Thoracic aorta (tissue), 2 donors: ENCODE measurements around the gene OR2T29. TPM values are rescaled to one million over a fixed set of nuclear protein-coding genes. Genes with fewer than 3 reads are reported as not detected.
"Not testable (repeated sequence)": the region's sequence is repeated elsewhere in the genome, so short reads cannot be mapped to it uniquely, and the experiment has no call there.

Experiments used
- ATAC-seq: fragments of 150-250 bp; one replicate; pipeline ENCODE4 v1.8.0; 2017; ENCODE audit warnings: low read depth; ENCODE audit not compliant: insufficient number of reproducible peaks, low FRiP score
- DNase-seq: peaks from one replicate; pipeline ENCODE4 v3.0.0-alpha.2; 2020; ENCODE audit warnings: low spot score
- H3K27ac ChIP-seq, 2 donors: fragments of 200-600 bp; sonication (generic); 1 replicate in 1 of 2; 2 replicates in 1 of 2; pipeline ENCODE4 v1.5.1; 2016; ENCODE audit warnings: mild to moderate bottlenecking in 2 of 2, moderate library complexity in 2 of 2
- H3K27me3 ChIP-seq: fragments of 200-600 bp; sonication (generic); replicated peaks from 2 replicates; pipeline ENCODE4 v1.6.0; 2016; ENCODE audit warnings: mild to moderate bottlenecking; ENCODE audit not compliant: insufficient read depth
- H3K36me3 ChIP-seq: fragments of 200-600 bp; sonication (generic); one replicate; pipeline ENCODE4 v1.5.1; 2016
- H3K4me1 ChIP-seq, 2 donors: fragments of 200-600 bp; sonication (generic); 1 replicate in 1 of 2; 2 replicates in 1 of 2; pipeline versions ENCODE4 v1.5.1 to v1.6.0; 2016; ENCODE audit warnings: low read depth in 2 of 2, mild to moderate bottlenecking in 1 of 2; ENCODE audit not compliant: control insufficient read depth in 1 of 2
- H3K4me3 ChIP-seq: fragments of 200-600 bp; sonication (generic); 2 replicates; pipeline ENCODE4 v1.5.1; 2016; ENCODE audit warnings: mild to moderate bottlenecking
- H3K9me3 ChIP-seq: fragments of 200-600 bp; sonication (generic); 2 replicates; pipeline ENCODE4 v1.5.1; 2016
- total RNA-seq, 2 donors: library from RNA; depleted of rRNA; stranded (reverse); fragments of >200 nt; gene quantifications; one replicate each; pipeline versions ENCODE4 v1.1.0 to v1.2.3, GENCODE V29; 2016
- TF ChIP-seq, protein P1 (sequence below): fragments of 200-600 bp; sonication (generic); IDR thresholded peaks from one replicate; pipeline ENCODE4 v1.5.1; 2019; ENCODE audit warnings: antibody characterized with exemption

The OR2T29 gene
- total RNA-seq, 2 donors from 2014 or later: not detected

DNA sequence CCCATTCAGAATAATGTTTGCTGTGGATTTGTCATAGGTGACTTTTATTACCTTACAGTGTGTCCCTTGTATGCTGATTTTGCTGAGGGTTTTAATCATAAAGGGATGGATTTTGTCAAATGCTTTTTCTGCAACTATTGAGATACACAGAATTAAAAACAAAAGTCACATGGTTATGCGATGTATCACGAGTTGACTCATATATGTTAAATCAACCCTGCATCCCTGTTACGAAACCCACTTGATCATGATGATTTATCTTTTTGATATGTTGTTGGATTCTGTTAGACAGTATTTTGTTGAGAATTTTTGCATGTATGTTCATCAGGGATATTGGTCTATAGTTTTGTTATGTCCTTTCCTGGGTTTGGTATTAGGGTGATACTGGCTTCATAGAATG lies 22.7 kb upstream of the OR2T29 start:
- no peaks in the 10 kb centered on the region for H3K4me1 ChIP-seq

DNA sequence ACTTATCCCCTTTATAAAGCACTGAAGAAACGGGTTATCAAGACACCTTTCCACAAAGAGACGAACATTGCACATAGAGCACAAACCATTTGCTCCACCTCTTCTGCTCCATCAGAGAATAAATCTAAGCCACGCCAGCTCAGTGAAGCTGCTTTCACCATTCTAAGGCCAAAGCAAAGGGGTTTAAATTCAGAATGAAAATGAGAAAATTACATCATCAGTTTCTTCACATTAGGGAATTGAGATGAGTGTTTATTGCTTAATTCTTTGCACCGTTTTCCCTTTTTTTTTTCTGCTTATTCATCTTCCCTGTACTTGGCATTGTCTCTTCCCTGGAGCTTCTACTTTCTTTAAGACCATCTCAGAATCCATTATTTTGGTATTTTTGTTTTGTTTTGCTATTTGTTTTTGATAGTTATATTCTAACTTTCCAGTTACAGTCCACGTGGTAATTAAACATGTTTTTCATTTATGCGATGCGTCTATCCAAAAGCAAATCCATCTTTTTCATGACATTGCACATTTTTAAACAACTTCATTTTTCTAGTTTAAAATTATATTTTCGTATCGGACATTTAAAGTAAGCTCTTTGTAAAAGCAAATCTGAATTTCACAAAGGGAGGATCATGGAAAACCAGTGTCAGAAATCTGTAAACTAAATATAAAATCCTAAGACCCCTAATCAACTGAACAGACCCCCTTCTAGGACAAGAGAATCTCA lies 13.8 kb upstream of the OR2T29 start:
- DNase-seq (no peak), ATAC-seq (no peak)
- TF ChIP-seq, protein P1, sequence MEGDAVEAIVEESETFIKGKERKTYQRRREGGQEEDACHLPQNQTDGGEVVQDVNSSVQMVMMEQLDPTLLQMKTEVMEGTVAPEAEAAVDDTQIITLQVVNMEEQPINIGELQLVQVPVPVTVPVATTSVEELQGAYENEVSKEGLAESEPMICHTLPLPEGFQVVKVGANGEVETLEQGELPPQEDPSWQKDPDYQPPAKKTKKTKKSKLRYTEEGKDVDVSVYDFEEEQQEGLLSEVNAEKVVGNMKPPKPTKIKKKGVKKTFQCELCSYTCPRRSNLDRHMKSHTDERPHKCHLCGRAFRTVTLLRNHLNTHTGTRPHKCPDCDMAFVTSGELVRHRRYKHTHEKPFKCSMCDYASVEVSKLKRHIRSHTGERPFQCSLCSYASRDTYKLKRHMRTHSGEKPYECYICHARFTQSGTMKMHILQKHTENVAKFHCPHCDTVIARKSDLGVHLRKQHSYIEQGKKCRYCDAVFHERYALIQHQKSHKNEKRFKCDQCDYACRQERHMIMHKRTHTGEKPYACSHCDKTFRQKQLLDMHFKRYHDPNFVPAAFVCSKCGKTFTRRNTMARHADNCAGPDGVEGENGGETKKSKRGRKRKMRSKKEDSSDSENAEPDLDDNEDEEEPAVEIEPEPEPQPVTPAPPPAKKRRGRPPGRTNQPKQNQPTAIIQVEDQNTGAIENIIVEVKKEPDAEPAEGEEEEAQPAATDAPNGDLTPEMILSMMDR: no peak
- no peaks in the 10 kb centered on the region for H3K4me1 ChIP-seq
- no peak overlapping the region for H3K4me3 ChIP-seq
- H3K9me3 ChIP-seq: no peaks in the 10 kb centered on the region
- no peak overlapping the region for H3K27ac ChIP-seq
- H3K36me3 ChIP-seq: no peaks in the 10 kb centered on the region
- no peaks in the 10 kb centered on the region for H3K27me3 ChIP-seq

More for the DNA sequence above, 22.7 kb upstream of the OR2T29 start:
- ATAC-seq: no peak
- TF ChIP-seq, protein P1: no peak
- no peak overlapping the region for H3K27ac ChIP-seq
- H3K36me3 ChIP-seq: no peaks in the 10 kb centered on the region
- no peaks in the 10 kb centered on the region for H3K27me3 ChIP-seq
- no peak for DNase-seq
- no peak overlapping the region for H3K4me3 ChIP-seq
- H3K9me3 ChIP-seq: no peaks in the 10 kb centered on the region

DNA sequence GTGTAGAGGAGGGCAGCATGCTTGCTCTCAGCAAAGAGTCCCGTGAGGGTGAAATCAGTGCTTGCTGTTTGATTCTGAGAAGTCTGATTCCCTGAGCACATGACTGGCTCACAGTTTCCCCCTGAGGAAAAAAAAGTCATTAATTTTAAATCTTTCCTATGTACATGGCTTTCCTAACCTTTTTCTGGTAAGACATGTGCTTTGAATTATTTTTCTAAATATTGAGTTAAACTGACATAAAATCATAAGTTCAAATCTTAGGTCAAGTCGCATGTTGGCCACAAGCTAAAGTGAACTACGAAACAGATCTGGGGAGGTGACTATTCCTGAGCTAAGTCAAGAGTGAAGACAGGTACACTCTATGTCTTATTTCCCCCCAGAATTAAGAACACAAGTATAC lies 12.1 kb upstream of the OR2T29 start, which contains the start of gene OR2T34:
Gene OR2T34, minus strand, starts transcription at position 101 of the 400 bp plus-strand sequence. Its CDS starts 0 bp downstream, at position 101.
- ATAC-seq, DNase-seq, H3K36me3 ChIP-seq, H3K9me3 ChIP-seq, H3K27ac ChIP-seq, H3K4me1 ChIP-seq, H3K4me3 ChIP-seq, H3K27me3 ChIP-seq: not testable (repeated sequence)

DNA sequence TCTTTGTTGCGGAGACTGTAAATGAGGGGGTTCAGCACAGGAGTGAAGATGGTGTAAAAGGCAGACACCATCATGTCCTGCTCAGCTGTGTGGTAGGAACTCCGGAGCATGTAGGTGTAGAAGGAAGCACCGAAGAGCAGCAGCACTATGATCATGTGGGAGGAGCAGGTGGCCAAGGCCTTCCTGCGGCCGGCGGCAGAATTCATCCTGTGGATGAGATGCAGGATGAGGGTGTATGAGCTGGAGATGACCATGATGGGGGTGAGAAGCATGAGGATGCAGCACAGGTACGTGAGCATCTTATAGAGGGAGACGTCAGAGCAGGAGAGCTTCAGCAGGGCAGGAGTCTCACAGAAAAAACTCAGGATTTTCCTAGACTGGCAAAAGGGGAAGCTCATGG lies 11.3 kb upstream of the OR2T29 start:
- DNase-seq, H3K4me3 ChIP-seq, H3K9me3 ChIP-seq, ATAC-seq, H3K27ac ChIP-seq, H3K36me3 ChIP-seq, H3K4me1 ChIP-seq, H3K27me3 ChIP-seq: not testable (repeated sequence)

DNA sequence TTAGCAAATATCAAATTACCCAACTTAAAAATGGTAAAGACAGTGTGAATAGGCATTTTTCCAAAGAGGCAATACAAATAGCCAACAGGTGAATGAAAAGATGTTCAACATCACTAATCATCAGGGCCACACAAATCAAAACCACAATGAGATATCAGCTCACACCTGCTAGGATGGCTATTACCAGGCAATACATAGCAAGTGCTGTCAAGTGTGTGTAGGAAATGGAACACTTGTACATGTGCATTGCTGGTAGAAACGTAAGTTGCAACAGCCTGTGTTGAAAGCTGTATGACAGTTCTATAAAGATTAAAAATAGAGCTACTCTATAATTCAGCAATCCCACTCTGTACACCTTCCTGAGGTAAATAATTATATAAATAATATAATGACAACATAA lies 9.5 kb upstream of the OR2T29 start:
- not testable (repeated sequence) for DNase-seq, H3K4me1 ChIP-seq, H3K27ac ChIP-seq, ATAC-seq, H3K36me3 ChIP-seq, H3K9me3 ChIP-seq, H3K27me3 ChIP-seq, H3K4me3 ChIP-seq

- H3K36me3 ChIP-seq, H3K27ac ChIP-seq, H3K27me3 ChIP-seq, H3K9me3 ChIP-seq, DNase-seq, ATAC-seq, H3K4me3 ChIP-seq, H3K4me1 ChIP-seq: not testable (repeated sequence)
These were observed 8.2 kb upstream of the OR2T29 start for GRCh38 chr1:248570811-248571210.

DNA sequence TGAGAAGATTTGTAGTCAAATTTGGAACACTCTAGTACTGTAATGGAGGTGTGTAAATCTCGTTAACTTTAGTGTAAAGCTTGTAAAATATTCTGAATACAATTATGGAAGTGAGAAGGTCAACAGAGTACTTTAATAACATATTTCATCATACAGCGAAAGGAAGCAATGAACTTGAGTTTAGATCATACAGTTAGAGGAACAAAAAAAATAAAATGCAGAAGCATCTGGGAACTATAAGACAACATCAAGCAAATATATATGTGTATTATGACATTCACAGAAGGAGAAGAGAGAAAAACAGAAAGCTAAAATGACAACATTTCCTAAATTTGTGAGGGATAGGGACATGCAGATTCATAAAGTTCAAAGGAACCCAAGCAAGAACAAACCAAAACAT lies 6.5 kb upstream of the OR2T29 start:
- H3K9me3 ChIP-seq, DNase-seq, H3K27ac ChIP-seq, H3K27me3 ChIP-seq, H3K4me1 ChIP-seq, H3K4me3 ChIP-seq, ATAC-seq, H3K36me3 ChIP-seq: not testable (repeated sequence)

DNA sequence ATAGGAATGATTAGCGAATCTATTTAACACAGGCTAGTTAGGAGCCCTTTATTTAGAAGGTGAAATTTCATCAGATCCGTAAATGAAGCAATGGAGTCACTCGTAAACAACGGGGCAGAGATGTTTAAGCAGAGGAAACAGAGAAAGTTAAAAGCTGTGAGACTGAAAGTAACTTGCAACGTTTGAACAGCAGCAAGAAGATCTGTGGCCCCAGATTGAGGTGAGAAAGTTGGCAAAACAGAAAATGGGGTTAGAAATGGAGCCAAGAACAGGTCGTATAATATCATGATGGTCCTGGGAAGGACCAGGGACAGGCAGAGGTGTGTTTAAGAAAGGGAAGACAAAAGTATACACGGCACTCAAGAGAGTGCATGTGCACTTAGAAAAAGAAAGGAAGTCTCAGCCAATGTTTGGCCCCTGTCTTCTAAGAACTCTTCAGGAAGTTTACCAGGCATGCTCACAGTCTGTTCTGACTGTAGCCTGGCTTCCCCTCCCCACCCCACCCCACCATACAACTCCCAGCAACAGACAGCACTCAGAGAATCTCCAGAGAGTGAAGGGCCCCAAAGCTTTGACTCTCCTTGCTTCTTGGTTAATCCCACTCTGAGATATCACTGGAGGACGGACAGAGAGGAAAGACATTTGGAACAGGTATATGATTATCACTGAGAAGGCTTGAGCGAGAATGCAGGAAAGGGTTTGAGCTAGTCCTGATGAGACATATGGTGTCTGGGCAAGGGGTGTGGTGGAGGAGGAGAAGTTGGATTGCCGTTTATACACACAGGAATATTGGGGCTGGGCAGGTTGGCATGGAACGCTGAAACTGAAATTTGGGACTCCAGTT lies 3.2 kb upstream of the OR2T29 start:
- not testable (repeated sequence) for H3K27ac ChIP-seq, H3K9me3 ChIP-seq, H3K36me3 ChIP-seq, H3K4me3 ChIP-seq, DNase-seq, H3K27me3 ChIP-seq, H3K4me1 ChIP-seq, ATAC-seq

- not testable (repeated sequence) for H3K4me3 ChIP-seq, H3K4me1 ChIP-seq, H3K9me3 ChIP-seq, H3K36me3 ChIP-seq, ATAC-seq, H3K27me3 ChIP-seq, H3K27ac ChIP-seq, DNase-seq
These were observed 11.5 kb downstream of the OR2T29 start for GRCh38 chr1:248551027-248551426.

DNA sequence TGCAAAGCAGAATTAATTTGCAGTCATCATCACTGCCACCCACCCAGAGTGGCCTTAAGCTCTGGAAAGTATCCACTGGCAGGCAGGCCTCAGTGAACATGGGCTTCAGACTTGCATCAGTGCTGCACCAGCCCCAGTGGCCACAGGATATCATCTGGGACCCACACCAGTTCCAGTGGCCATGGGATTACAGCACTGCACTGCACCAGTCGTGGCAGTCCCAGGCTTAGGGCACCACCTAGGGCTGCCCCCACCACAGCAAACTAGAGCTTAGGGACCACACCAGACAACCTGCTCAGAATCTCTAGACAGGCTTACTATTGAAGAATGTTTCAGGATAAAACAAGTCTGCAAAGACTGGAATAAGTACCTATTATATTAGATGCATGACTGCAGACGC lies 15.2 kb downstream of the OR2T29 start:
- not testable (repeated sequence) for H3K27ac ChIP-seq, H3K4me1 ChIP-seq, H3K4me3 ChIP-seq, DNase-seq, H3K36me3 ChIP-seq, ATAC-seq, H3K9me3 ChIP-seq, H3K27me3 ChIP-seq
